Measurements from ENCODE around the gene KCMF1.

The KCMF1 gene

GRCh38 chr2:84956334-84957297 lies 14.3 kb upstream of the KCMF1 start:
- no peak for DNase-seq (ENCODE audit: low read depth)

GRCh38 chr2:84957771-84958134 lies 13.2 kb upstream of the KCMF1 start:
- no peak for DNase-seq (ENCODE audit: low read depth)

GRCh38 chr2:84958135-84959059 lies 12.6 kb upstream of the KCMF1 start:
- DNase-seq (ENCODE audit: low read depth): no peak

- DNase-seq (ENCODE audit: low read depth): no peak
These were observed 11.8 kb upstream of the KCMF1 start for GRCh38 chr2:84959095-84959565.

GRCh38 chr2:84959566-84960506 lies 11.1 kb upstream of the KCMF1 start:
- no peak for DNase-seq (ENCODE audit: low read depth)

GRCh38 chr2:84962917-84963316 lies 8.0 kb upstream of the KCMF1 start:
- no peak for DNase-seq (ENCODE audit: low read depth)

- no peak for DNase-seq (ENCODE audit: low read depth)
These were observed 7.7 kb upstream of the KCMF1 start for GRCh38 chr2:84963323-84963691.

GRCh38 chr2:84963692-84964405 lies 7.1 kb upstream of the KCMF1 start:
- DNase-seq (ENCODE audit: low read depth): no peak

GRCh38 chr2:84964406-84965191 lies 6.4 kb upstream of the KCMF1 start:
- DNase-seq (ENCODE audit: low read depth): no peak

- DNase-seq (ENCODE audit: low read depth): no peak
These were observed 5.8 kb upstream of the KCMF1 start for GRCh38 chr2:84965192-84965516.

- DNase-seq (ENCODE audit: low read depth): no peak
These were observed 5.1 kb upstream of the KCMF1 start for GRCh38 chr2:84965827-84966226.

- no peak for DNase-seq (ENCODE audit: low read depth)
These were observed 4.2 kb upstream of the KCMF1 start for GRCh38 chr2:84966731-84967130.

GRCh38 chr2:84969511-84970209 lies 1.3 kb upstream of the KCMF1 start:
- DNase-seq (ENCODE audit: low read depth): no peak

- peak; percentile 18 for DNase-seq (ENCODE audit: low read depth)
These were observed 622 bp upstream of the KCMF1 start for GRCh38 chr2:84970210-84970867.

GRCh38 chr2:84971510-84972206 lies 697 bp downstream of the KCMF1 start:
- peak; percentile 43 for DNase-seq (ENCODE audit: low read depth)

GRCh38 chr2:84972207-84972783 lies 1.3 kb downstream of the KCMF1 start:
- no peak for DNase-seq (ENCODE audit: low read depth)

- DNase-seq (ENCODE audit: low read depth): no peak
These were observed 2.0 kb downstream of the KCMF1 start for GRCh38 chr2:84972932-84973331.
